HepG2 (cell line): ENCODE measurements around the gene MVP. TPM values are rescaled to one million over a fixed set of nuclear protein-coding genes. Genes with fewer than 3 reads are reported as not detected.

Experiments
- ARID3A ChIP-seq: IDR thresholded peaks from 2 replicates; pipeline ENCODE4 v1.6.1; 2012; ENCODE audit warnings: low read depth, low read length, improper control_type of control experiment
- ARNT2 ChIP-seq: sonication (generic); formaldehyde crosslinking; IDR thresholded peaks from 2 replicates; pipeline ENCODE4 v1.8.0; 2022; ENCODE audit warnings: mild to moderate bottlenecking, low read depth, missing genetic modification reagents, moderate library complexity
- CBFB ChIP-seq: sonication (generic); formaldehyde crosslinking; IDR thresholded peaks from 2 replicates; pipeline ENCODE4 v1.4.0; 2020; ENCODE audit warnings: missing genetic modification reagents
- DNMT3B ChIP-seq: conservative IDR thresholded peaks from 2 replicates; pipeline ENCODE4 v1.6.1; 2016; ENCODE audit warnings: missing biosample characterization, control low read depth
- ELF3 ChIP-seq: IDR thresholded peaks from 2 replicates; pipeline ENCODE4 v1.6.1; 2016; ENCODE audit warnings: missing genetic modification reagents, missing compliant biosample characterization
- FOXM1 ChIP-seq: sonication (generic); formaldehyde crosslinking; IDR thresholded peaks from 2 replicates; pipeline ENCODE4 v1.5.0; 2020; ENCODE audit warnings: missing genetic modification reagents
- GMEB1 ChIP-seq: sonication (generic); formaldehyde crosslinking; IDR thresholded peaks from 2 replicates; pipeline ENCODE4 v1.5.1; 2020; ENCODE audit warnings: missing genetic modification reagents, mild to moderate bottlenecking, borderline replicate concordance
- KAT7 ChIP-seq: IDR thresholded peaks from 2 replicates; pipeline ENCODE4 v1.6.1; 2018; ENCODE audit warnings: borderline replicate concordance, missing compliant biosample characterization
- KLF13 ChIP-seq: sonication (generic); formaldehyde crosslinking; IDR thresholded peaks from 2 replicates; pipeline ENCODE4 v1.4.0; 2020; ENCODE audit warnings: mild to moderate bottlenecking, missing genetic modification reagents
- NBN ChIP-seq: fragments of 450-650 bp; conservative IDR thresholded peaks from 2 replicates; pipeline ENCODE4 v1.6.1; 2017
- NCOA5 ChIP-seq: sonication (generic); formaldehyde crosslinking; IDR thresholded peaks from 2 replicates; pipeline ENCODE4 v1.4.0; 2020; ENCODE audit warnings: missing genetic modification reagents
- NFIC ChIP-seq: IDR thresholded peaks from 2 replicates; pipeline ENCODE4 v1.6.1; 2012; ENCODE audit warnings: mild to moderate bottlenecking, low read length, inconsistent platforms
- NFYC ChIP-seq: IDR thresholded peaks from 2 replicates; pipeline ENCODE4 v1.6.1; 2016; ENCODE audit warnings: missing genetic modification reagents, missing compliant biosample characterization
- NR2F2 ChIP-seq: IDR thresholded peaks from 2 replicates; pipeline ENCODE4 v1.6.1; 2012; ENCODE audit warnings: low read depth, inconsistent platforms, borderline replicate concordance
- NR2F6 ChIP-seq, 2 experiments: IDR thresholded peaks; 2 replicates each; pipeline ENCODE4 v1.6.1; 2016; ENCODE audit warnings: antibody characterized with exemption in 1 of 2, mild to moderate bottlenecking in 1 of 2
- RXRA ChIP-seq: sonication (generic); formaldehyde crosslinking; IDR thresholded peaks from 2 replicates; pipeline ENCODE4 v1.5.1; 2020; ENCODE audit warnings: missing genetic modification reagents
- RXRB ChIP-seq: IDR thresholded peaks from 2 replicates; pipeline ENCODE4 v1.6.1; 2016; ENCODE audit warnings: borderline replicate concordance, missing genetic modification reagents, missing compliant biosample characterization
- SMAD3 ChIP-seq: sonication (generic); formaldehyde crosslinking; IDR thresholded peaks from 2 replicates; pipeline ENCODE4 v1.4.0; 2020; ENCODE audit warnings: missing genetic modification reagents
- SYNCRIP ChIP-seq: fragments of 200-400 bp; formaldehyde crosslinking; IDR thresholded peaks from 2 replicates; pipeline ENCODE4 v1.6.1; 2018; ENCODE audit warnings: mild to moderate bottlenecking, low read depth, low read length; ENCODE audit not compliant: insufficient read depth
- TAF15 ChIP-seq: fragments of 200-400 bp; formaldehyde crosslinking; IDR thresholded peaks from one replicate; pipeline ENCODE4 v1.6.1; 2018; ENCODE audit warnings: mild to moderate bottlenecking, low read depth, low read length; ENCODE audit not compliant: poor library complexity, severe bottlenecking
- TCF7L2 ChIP-seq: IDR thresholded peaks from 2 replicates; pipeline ENCODE4 v1.6.1; 2011; ENCODE audit warnings: mild to moderate bottlenecking, low read depth, low read length, moderate library complexity
- ZBTB20 ChIP-seq: sonication (generic); formaldehyde crosslinking; IDR thresholded peaks from 2 replicates; pipeline ENCODE4 v1.8.1; 2023; ENCODE audit warnings: missing genetic modification reagents, low read depth, mild to moderate bottlenecking, borderline replicate concordance
- ZFP37 ChIP-seq: sonication (generic); formaldehyde crosslinking; IDR thresholded peaks from 2 replicates; pipeline ENCODE4 v1.4.0; 2020; ENCODE audit warnings: missing genetic modification reagents, borderline replicate concordance
- ZNF160 ChIP-seq: sonication (generic); formaldehyde crosslinking; IDR thresholded peaks from 2 replicates; pipeline ENCODE4 v1.8.0; 2022; ENCODE audit warnings: mild to moderate bottlenecking, inconsistent platforms, missing genetic modification reagents
- ZNF180 ChIP-seq: sonication (generic); formaldehyde crosslinking; IDR thresholded peaks from 2 replicates; pipeline ENCODE4 v1.4.0; 2020; ENCODE audit warnings: low read depth, missing genetic modification reagents, borderline replicate concordance
- ZNF207 ChIP-seq: fragments of 450-650 bp; IDR thresholded peaks from 2 replicates; pipeline ENCODE4 v1.6.1; 2016; ENCODE audit warnings: antibody characterized with exemption, borderline replicate concordance
- ZNF331 ChIP-seq: sonication (generic); formaldehyde crosslinking; IDR thresholded peaks from 2 replicates; pipeline ENCODE4 v1.4.0; 2020; ENCODE audit warnings: missing genetic modification reagents
- ZNF34 ChIP-seq: sonication (generic); formaldehyde crosslinking; IDR thresholded peaks from 2 replicates; pipeline ENCODE4 v1.4.0; 2020; ENCODE audit warnings: mild to moderate bottlenecking, missing genetic modification reagents, borderline replicate concordance
- ZNF44 ChIP-seq: sonication (generic); formaldehyde crosslinking; IDR thresholded peaks from 2 replicates; pipeline ENCODE4 v1.5.1; 2020; ENCODE audit warnings: mild to moderate bottlenecking, missing genetic modification reagents
- ZNF496 ChIP-seq: sonication (generic); formaldehyde crosslinking; IDR thresholded peaks from 2 replicates; pipeline ENCODE4 v1.8.1; 2023; ENCODE audit warnings: mild to moderate bottlenecking, moderate library complexity, missing genetic modification reagents; ENCODE audit not compliant: insufficient replicate concordance
- ZNF7 ChIP-seq: IDR thresholded peaks from 2 replicates; pipeline ENCODE4 v1.6.1; 2016; ENCODE audit warnings: missing biosample characterization, missing genetic modification reagents
- polyA plus RNA-seq, 8 experiments: library from polyadenylated mRNA; depleted of rRNA in 3 of 8; stranded (reverse) in 7 of 8; unstranded in 1 of 8; fragments of >200 nt; fragmentation: Illumina TruSeq in 4 of 8; extraction: Trizol in 4 of 8; gene quantifications; 2 replicates each; pipeline versions ENCODE4 v1.2.1 to v1.2.3, GENCODE V29; 2011 to 2016; ENCODE audit warnings: low read depth in 4 of 8, missing spikeins in 1 of 8, mixed read lengths in 1 of 8; ENCODE audit not compliant: insufficient read depth in 1 of 8
- total RNA-seq, 5 experiments: library from RNA; depleted of rRNA; stranded (reverse); fragments of >200 nt; fragmentation: Illumina TruSeq; extraction: Trizol; gene quantifications; 2 replicates each; pipeline ENCODE4 v1.2.3, GENCODE V29; 2016; ENCODE audit warnings: low read depth in 1 of 5

Gene MVP
- total and polyA plus RNA-seq, 2 of the 13 experiments (the other 11 are each of a cell fraction or from before 2014, with no cell fraction given) = 22.9 to 43.5 TPM

GRCh38 chr16:29790949-29791844 lies 29.1 kb upstream of the MVP start (continued):
- TF ChIP-seq NR2F2 = no peak
- no peak for TF ChIP-seq DNMT3B (CRISPR knock-in tag)
- no peak for TF ChIP-seq SMAD3 (CRISPR knock-in tag)
- no peak for TF ChIP-seq RXRA (CRISPR knock-in tag)
- TF ChIP-seq CBFB (CRISPR knock-in tag) = no peak
- TF ChIP-seq NFYC (CRISPR knock-in tag) = no peak
- no peak for TF ChIP-seq NR2F6 (IDR thresholded peaks at IDR 0.05)
- TF ChIP-seq NR2F6 (CRISPR knock-in tag; IDR thresholded peaks at IDR 0.05) = no peak
- TF ChIP-seq ZNF331 = no peak
- no peak for TF ChIP-seq KAT7 (CRISPR knock-in tag)
- TF ChIP-seq ZNF180 = no peak
- no peak for TF ChIP-seq ZNF207
- TF ChIP-seq ZFP37 = no peak
- TF ChIP-seq ZNF7 (CRISPR knock-in tag) = no peak
- peak; percentile 10; the same call in 1 of the 2 replicates for TF ChIP-seq KLF13 (CRISPR knock-in tag)
- no peak for TF ChIP-seq RXRB (CRISPR knock-in tag)
- TF ChIP-seq ELF3 = no peak
- TF ChIP-seq SYNCRIP = no peak
- TF ChIP-seq GMEB1 (CRISPR knock-in tag) = no peak
- no peak for TF ChIP-seq ARNT2 (CRISPR knock-in tag)
- no peak for TF ChIP-seq NFIC
- no peak for TF ChIP-seq ZNF496 (CRISPR knock-in tag)
- TF ChIP-seq ZNF44 (CRISPR knock-in tag) = no peak
- TF ChIP-seq ZNF34 (CRISPR knock-in tag) = no peak
- TF ChIP-seq NBN = no peak
- no peak for TF ChIP-seq FOXM1 (CRISPR knock-in tag)
- no peak for TF ChIP-seq ARID3A
- no peak for TF ChIP-seq ZBTB20 (CRISPR knock-in tag)
- TF ChIP-seq NCOA5 (CRISPR knock-in tag) = no peak
- no peak for TF ChIP-seq TCF7L2
- no peak for TF ChIP-seq ZNF160 (CRISPR knock-in tag)
- no peak for TF ChIP-seq TAF15
